ENCODE results near the gene GPR183. TPM values are rescaled to one million over a fixed set of nuclear protein-coding genes. Genes with fewer than 3 reads are reported as not detected.

The GPR183 gene
- 0.19 and 0.28 TPM in 2 replicates for total RNA-seq

GRCh38 chr13:99307247-99307646, at the start of gene GPR183:
Gene GPR183 (minus strand): TSS chr13:99307399. CDS start chr13:99296145, 11,254 bp downstream.

GRCh38 chr13:99258210-99258860, 48.9 kb downstream of the GPR183 start, which contains the start of gene GPR18:
Gene GPR18 (minus strand): TSS chr13:99258379. CDS start chr13:99255872, 2,507 bp downstream.

Other genes starting within 250 kb of the GPR183 start
- 29.6 and 31.8 TPM in 2 replicates for gene UBAC2, start 106.5 kb downstream of the GPR183 start, total RNA-seq
- not detected in 2 replicates for gene GPR18, start 49.0 kb downstream of the GPR183 start, total RNA-seq
- 144 and 190 TPM in 2 replicates for gene TM9SF2, start 194.1 kb upstream of the GPR183 start, total RNA-seq

Measured in regular cardiac myocyte (primary cell).